CD4-positive, CD25-positive, alpha-beta regulatory T cell (primary cell): ENCODE data around the gene FOXJ2. TPM values are rescaled to one million over a fixed set of nuclear protein-coding genes. Genes with fewer than 3 reads are reported as not detected.
"Not testable (repeated sequence)": the region's sequence is repeated elsewhere in the genome, so short reads cannot be mapped to it uniquely, and the experiment has no call there.

ENCODE experiments used
- ATAC-seq, 2 donors: fragments of 150-1000 bp; cut with Tn5 transposase; one replicate each; pipeline ENCODE4 v1.10.0; 2021; ENCODE audit warnings: low read depth in 2 of 2, moderate number of reproducible peaks in 2 of 2, moderate library complexity in 1 of 2
- DNase-seq, 3 donors: peaks; one replicate each; pipeline versions ENCODE4 v3.0.0 to v3.0.0-alpha.2; 2012 to 2022; ENCODE audit warnings: mixed read lengths in 1 of 3
- H3K27ac ChIP-seq: one replicate; pipeline ENCODE4 v1.7.0; 2013; ENCODE audit warnings: mild to moderate bottlenecking, low read length; ENCODE audit not compliant: insufficient read depth, poor library complexity, severe bottlenecking
- H3K27me3 ChIP-seq: one replicate; pipeline ENCODE4 v1.7.0; 2013; ENCODE audit warnings: low read length; ENCODE audit not compliant: control insufficient read depth, insufficient read depth
- H3K36me3 ChIP-seq: one replicate; pipeline ENCODE4 v1.7.0; 2013; ENCODE audit warnings: mild to moderate bottlenecking, low read length, moderate library complexity; ENCODE audit not compliant: control insufficient read depth, insufficient read depth
- H3K4me1 ChIP-seq: 2 replicates; pipeline ENCODE4 v1.7.0; 2013; ENCODE audit warnings: mild to moderate bottlenecking, low read length; ENCODE audit not compliant: insufficient read depth, control insufficient read depth, poor library complexity, severe bottlenecking
- H3K4me3 ChIP-seq: one replicate; pipeline ENCODE4 v1.7.0; 2013; ENCODE audit warnings: low read depth, mild to moderate bottlenecking, low read length, moderate library complexity
- H3K9me3 ChIP-seq, 2 experiments: 1 replicate in 1 of 2; 2 replicates in 1 of 2; pipeline ENCODE4 v1.7.0; 2013; ENCODE audit warnings: low read length in 2 of 2, mild to moderate bottlenecking in 1 of 2, moderate library complexity in 1 of 2; ENCODE audit not compliant: control insufficient read depth in 2 of 2
- H3K27ac Mint-ChIP-seq, 3 donors: one replicate each; pipeline ENCODE4 v1.8.0; 2020 to 2022; ENCODE audit warnings: mild to moderate bottlenecking in 3 of 3, mixed read lengths in 3 of 3, moderate library complexity in 2 of 3
- H3K27me3 Mint-ChIP-seq: one replicate; pipeline ENCODE4 v1.8.0; 2022; ENCODE audit warnings: mild to moderate bottlenecking, mixed read lengths
- H3K36me3 Mint-ChIP-seq: one replicate; pipeline ENCODE4 v1.8.0; 2020; ENCODE audit warnings: mixed read lengths
- H3K4me1 Mint-ChIP-seq, 4 donors: one replicate each; pipeline ENCODE4 v1.8.0; 2020 to 2022; ENCODE audit warnings: mixed read lengths in 4 of 4, mild to moderate bottlenecking in 1 of 4
- H3K4me3 Mint-ChIP-seq, 4 donors: one replicate each; pipeline ENCODE4 v1.8.0; 2020 to 2022; ENCODE audit warnings: mild to moderate bottlenecking in 4 of 4, mixed read lengths in 4 of 4, moderate library complexity in 3 of 4
- H3K9me3 Mint-ChIP-seq, 7 donors: one replicate each; pipeline ENCODE4 v1.8.0; 2020 to 2022; ENCODE audit warnings: mixed read lengths in 7 of 7, mild to moderate bottlenecking in 3 of 7, moderate library complexity in 2 of 7
- polyA plus RNA-seq, 4 donors: library from polyadenylated mRNA; unstranded; fragments of 300-500 nt; fragmentation: Illumina TruSeq; gene quantifications; one replicate each; pipeline ENCODE4 v1.2.3, GENCODE V29; 2021
- total RNA-seq: library from RNA; stranded (reverse); gene quantifications from one replicate; pipeline ENCODE4 v1.2.3, GENCODE V29; 2022

The FOXJ2 gene
- total RNA-seq: 26.1 TPM
- 1 to 10 TPM; 6.6 to 9.5 (median 8.1) TPM for polyA plus RNA-seq

GRCh38 chr12:8032242-8033152 lies at the start of gene FOXJ2:
TSS of gene FOXJ2 (plus strand) at chr12:8032716. CDS start at chr12:8039833, 7,117 bp downstream.
- Mint-ChIP-seq H3K27me3 (no peaks in the 10 kb centered on the region), H3K36me3 (no peaks in the 10 kb centered on the region), H3K4me1 (peaks cover 30 to 56% (median 46%) of the 10 kb centered on the region in 4 donors), H3K9me3 (no peaks in the 10 kb centered on the region), H3K4me3 (peak within 1 kb of the TSS; percentile 91 to 93 (median 92)), H3K27ac (peak within 1 kb of the TSS; percentile 88 to 94 (median 94))
- ATAC-seq: peak; percentile 90 to 92
- no peaks in the 10 kb centered on the region for H3K36me3 ChIP-seq
- peak within 1 kb of the TSS; percentile 89 for H3K4me3 ChIP-seq
- peaks cover 58% of the 10 kb centered on the region for H3K4me1 ChIP-seq
- H3K27ac ChIP-seq: peak within 1 kb of the TSS; percentile 84
- no peaks in the 10 kb centered on the region for H3K27me3 ChIP-seq
- peak; percentile 76 to 79 (median 78) for DNase-seq
- no peaks in the 10 kb centered on the region for H3K9me3 ChIP-seq

DNA sequence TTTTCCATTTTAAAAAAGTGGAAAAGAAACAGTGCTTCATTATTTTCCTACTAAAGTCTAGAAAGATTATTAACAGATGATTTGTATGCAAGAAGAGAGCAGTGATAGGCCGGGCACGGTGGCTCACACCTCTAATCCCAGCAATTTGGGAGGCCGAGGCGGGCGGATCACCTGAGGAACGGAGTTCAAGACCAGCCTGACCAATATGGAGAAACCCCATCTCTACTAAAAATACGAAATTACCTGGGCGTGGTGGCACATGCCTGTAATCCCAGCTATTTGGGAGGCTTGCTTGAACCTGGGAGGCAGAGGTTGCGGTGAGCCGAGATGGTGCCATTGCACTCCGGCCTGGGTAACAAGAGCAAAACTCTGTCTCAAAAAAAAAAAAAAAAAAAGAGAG lies 49.5 kb upstream of the FOXJ2 start:
- not testable (repeated sequence) for H3K9me3 ChIP-seq, H3K27ac Mint-ChIP-seq

GRCh38 chr12:7983460-7983859 lies 49.1 kb upstream of the FOXJ2 start:
- H3K27ac ChIP-seq, H3K4me3 ChIP-seq, H3K4me1 ChIP-seq, ATAC-seq, H3K27me3 ChIP-seq, H3K36me3 ChIP-seq, H3K4me1 Mint-ChIP-seq, H3K9me3 ChIP-seq, H3K27ac Mint-ChIP-seq, H3K36me3 Mint-ChIP-seq, H3K9me3 Mint-ChIP-seq, H3K27me3 Mint-ChIP-seq, DNase-seq: not testable (repeated sequence)
- H3K4me3 Mint-ChIP-seq: peak overlapping the region in 1 of 4 donors; percentile 48

More for the DNA sequence above, 49.5 kb upstream of the FOXJ2 start:
- H3K9me3 Mint-ChIP-seq, H3K36me3 Mint-ChIP-seq, H3K27ac ChIP-seq, H3K4me3 ChIP-seq, H3K27me3 ChIP-seq, H3K27me3 Mint-ChIP-seq, H3K4me3 Mint-ChIP-seq, ATAC-seq, H3K36me3 ChIP-seq, DNase-seq, H3K4me1 Mint-ChIP-seq, H3K4me1 ChIP-seq: not testable (repeated sequence)

DNA sequence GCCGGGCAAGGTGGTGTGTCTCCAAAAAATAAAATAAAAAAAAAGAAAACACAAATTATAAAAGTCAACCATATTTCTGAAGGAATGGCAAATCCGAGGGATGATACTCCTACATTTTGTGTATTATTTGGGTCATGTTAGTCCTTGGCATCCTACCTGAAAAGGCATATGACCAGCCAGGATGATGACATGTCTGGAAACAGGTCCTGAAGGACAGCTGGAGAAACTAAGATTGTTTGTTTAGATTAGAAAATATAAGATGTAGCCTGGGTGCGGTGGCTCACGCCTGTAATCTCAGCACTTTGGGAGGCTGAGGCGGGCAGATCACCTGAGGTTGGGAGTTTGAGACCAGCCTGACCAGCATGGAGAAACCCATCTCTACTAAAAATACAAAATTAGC lies 47.6 kb upstream of the FOXJ2 start:
- Mint-ChIP-seq H3K4me1 (peaks cover 2 to 14% (median 7%) of the 10 kb centered on the region in 4 donors), H3K4me3 (no peak overlapping the region), H3K27ac (no peak overlapping the region), H3K27me3 (no peaks in the 10 kb centered on the region), H3K36me3 (no peaks in the 10 kb centered on the region), H3K9me3 (no peaks in the 10 kb centered on the region)
- H3K4me3 ChIP-seq: no peak overlapping the region
- DNase-seq: no peak
- H3K4me1 ChIP-seq: peaks cover 11% of the 10 kb centered on the region
- no peaks in the 10 kb centered on the region for H3K36me3 ChIP-seq
- no peak overlapping the region for H3K27ac ChIP-seq
- ATAC-seq: no peak
- H3K27me3 ChIP-seq: no peaks in the 10 kb centered on the region
- no peaks in the 10 kb centered on the region for H3K9me3 ChIP-seq

GRCh38 chr12:7985802-7986418 lies 46.6 kb upstream of the FOXJ2 start:
- DNase-seq (no peak), ATAC-seq (no peak)
- Mint-ChIP-seq H3K36me3 (no peaks in the 10 kb centered on the region), H3K27ac (no peak overlapping the region), H3K9me3 (no peaks in the 10 kb centered on the region), H3K4me3 (peak overlapping the region in 1 of 4 donors; percentile 59), H3K4me1 (peaks cover 10 to 22% (median 15%) of the 10 kb centered on the region in 4 donors), H3K27me3 (no peaks in the 10 kb centered on the region)
- Histone ChIP-seq H3K27ac (no peak overlapping the region), H3K4me1 (peaks cover 22% of the 10 kb centered on the region), H3K9me3 (no peaks in the 10 kb centered on the region), H3K27me3 (no peaks in the 10 kb centered on the region), H3K4me3 (no peak overlapping the region), H3K36me3 (no peaks in the 10 kb centered on the region)

GRCh38 chr12:7989827-7990491 lies 42.6 kb upstream of the FOXJ2 start:
- no peaks in the 10 kb centered on the region for H3K9me3 Mint-ChIP-seq
- Histone ChIP-seq H3K27me3 (no peaks in the 10 kb centered on the region), H3K27ac (peak overlapping the region; percentile 52), H3K4me1 (peaks cover 33% of the 10 kb centered on the region), H3K36me3 (no peaks in the 10 kb centered on the region), H3K4me3 (peak overlapping the region; percentile 72), H3K9me3 (no peaks in the 10 kb centered on the region)
- H3K27ac Mint-ChIP-seq: peak overlapping the region; percentile 77 to 98 (median 92)
- no peaks in the 10 kb centered on the region for H3K27me3 Mint-ChIP-seq
- DNase-seq (peak; percentile 21 to 91 (median 46)), ATAC-seq (peak; percentile 87 to 90)
- H3K4me3 Mint-ChIP-seq: peak overlapping the region; percentile 55 to 86 (median 81)
- H3K36me3 Mint-ChIP-seq: no peaks in the 10 kb centered on the region
- peaks cover 16 to 25% (median 22%) of the 10 kb centered on the region in 4 donors for H3K4me1 Mint-ChIP-seq

DNA sequence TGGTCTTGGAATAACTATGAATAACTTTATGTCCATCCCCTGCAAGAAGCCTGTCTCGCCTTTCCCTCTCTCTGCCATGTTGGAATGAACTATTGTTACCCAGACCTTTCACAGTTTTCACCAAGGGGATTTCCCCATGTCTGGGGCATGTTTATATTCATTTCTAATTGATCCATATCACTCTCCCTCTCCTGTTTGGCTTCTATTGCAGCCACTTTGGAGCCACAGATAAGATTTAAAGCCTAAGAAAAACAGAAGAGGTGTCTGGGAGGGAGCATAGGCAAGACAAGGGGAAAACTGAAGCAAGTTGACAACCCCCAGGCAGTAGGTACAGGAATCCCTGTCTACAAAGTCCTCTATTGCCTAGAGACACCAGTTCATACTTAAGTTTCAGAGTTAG lies 41.0 kb upstream of the FOXJ2 start:
- Mint-ChIP-seq H3K4me1 (peaks cover 16 to 27% (median 23%) of the 10 kb centered on the region in 4 donors), H3K4me3 (peak overlapping the region in 1 of 4 donors; percentile 3), H3K9me3 (no peaks in the 10 kb centered on the region), H3K27ac (peak overlapping the region in 2 of 3 donors; percentile 18 to 72), H3K36me3 (no peaks in the 10 kb centered on the region), H3K27me3 (no peaks in the 10 kb centered on the region)
- no peak for DNase-seq
- Histone ChIP-seq H3K27me3 (no peaks in the 10 kb centered on the region), H3K4me1 (peaks cover 41% of the 10 kb centered on the region), H3K36me3 (no peaks in the 10 kb centered on the region), H3K27ac (peak overlapping the region; percentile 52), H3K4me3 (no peak overlapping the region), H3K9me3 (no peaks in the 10 kb centered on the region)
- ATAC-seq: no peak
